Gastrocnemius medialis (tissue), 4 donors: ENCODE results near the gene AGBL1.
A peak's percentile ranks its signal among the peaks of the same experiment; 100 is the strongest.

Experiments
- CTCF ChIP-seq, 5 experiments: fragments of 450-650 bp in 3 of 5; fragments of 200-600 bp in 2 of 5; sonication (generic) in 2 of 5; IDR thresholded peaks in 4 of 5; conservative IDR thresholded peaks in 1 of 5; 1 replicate in 4 of 5; 2 replicates in 1 of 5; pipeline ENCODE4 v1.5.1; 2016 to 2019; ENCODE audit warnings: antibody characterized with exemption in 5 of 5, mild to moderate bottlenecking in 3 of 5, moderate library complexity in 3 of 5
- POLR2A ChIP-seq, 2 donors: fragments of 450-650 bp; IDR thresholded peaks; one replicate each; pipeline ENCODE4 v1.6.1; 2017; ENCODE audit warnings: antibody characterized with exemption in 2 of 2, mild to moderate bottlenecking in 2 of 2, moderate library complexity in 2 of 2

- TF ChIP-seq CTCF (IDR thresholded peaks at IDR 0.05 in 4 of 5, conservative IDR thresholded peaks at IDR 0.05 in 1 of 5): peak; percentile 70 to 83 (median 73)
- no peak for TF ChIP-seq POLR2A (IDR thresholded peaks at IDR 0.05)
These were observed 544.8 kb downstream of the AGBL1 start for GRCh38 chr15:86624261-86625036.
